CD14-positive monocyte (primary cell): Measurements from ENCODE around the gene ASB4. TPM values are rescaled to one million over a fixed set of nuclear protein-coding genes. Genes with fewer than 3 reads are reported as not detected.

Source experiments
- DNase-seq, 3 donors: peaks; one replicate each; pipeline ENCODE4 v3.0.0-alpha.2; 2011 to 2022
- H2AFZ ChIP-seq: 2 replicates; pipeline ENCODE4 v1.6.0; 2012; ENCODE audit warnings: mild to moderate bottlenecking, low read depth, low read length, inconsistent platforms; ENCODE audit not compliant: insufficient read depth, poor library complexity, severe bottlenecking
- H3K27ac ChIP-seq, 2 donors: 1 replicate in 1 of 2; 2 replicates in 1 of 2; pipeline ENCODE4 v1.5.1; 2012 to 2013; ENCODE audit warnings: low read length in 2 of 2, control low read depth in 1 of 2, inconsistent platforms in 1 of 2, low read depth in 1 of 2, mild to moderate bottlenecking in 1 of 2
- H3K27me3 ChIP-seq, 2 donors: one replicate each; pipeline versions ENCODE4 v1.6.0 to v1.6.1; 2011 to 2013; ENCODE audit warnings: low read length in 2 of 2; ENCODE audit not compliant: control insufficient read depth in 2 of 2, insufficient read depth in 2 of 2
- H3K36me3 ChIP-seq, 2 donors: replicated peaks in 1 of 2; 1 replicate in 1 of 2; 2 replicates in 1 of 2; pipeline versions ENCODE4 v1.5.1 to v1.6.1; 2012 to 2013; ENCODE audit warnings: low read length in 2 of 2, control low read depth in 1 of 2, inconsistent platforms in 1 of 2, mild to moderate bottlenecking in 1 of 2; ENCODE audit not compliant: insufficient read depth in 2 of 2, control insufficient read depth in 1 of 2
- H3K4me1 ChIP-seq, 2 donors: 1 replicate in 1 of 2; 2 replicates in 1 of 2; pipeline versions ENCODE4 v1.5.1 to v1.6.1; 2012 to 2013; ENCODE audit warnings: low read length in 2 of 2, control low read depth in 1 of 2, inconsistent platforms in 1 of 2, mild to moderate bottlenecking in 1 of 2, moderate library complexity in 1 of 2; ENCODE audit not compliant: insufficient read depth in 2 of 2, control insufficient read depth in 1 of 2
- H3K4me2 ChIP-seq: replicated peaks from 2 replicates; pipeline ENCODE3; 2012; ENCODE audit warnings: low read length, moderate library complexity, mild to moderate bottlenecking; ENCODE audit not compliant: poor library complexity, severe bottlenecking; ENCODE audit errors: extremely low read depth
- H3K4me3 ChIP-seq, 3 experiments: fragments of 200-600 bp in 1 of 3; sonication (generic) in 1 of 3; replicated peaks in 1 of 3; 1 replicate in 2 of 3; 2 replicates in 1 of 3; pipeline ENCODE4 v1.5.1; 2011 to 2013; ENCODE audit warnings: low read length in 3 of 3, mild to moderate bottlenecking in 3 of 3, control low read depth in 2 of 3, low read depth in 2 of 3, inconsistent platforms in 1 of 3, moderate library complexity in 1 of 3
- H3K79me2 ChIP-seq: 2 replicates; pipeline ENCODE4 v1.6.0; 2012; ENCODE audit warnings: mild to moderate bottlenecking, control low read depth, inconsistent platforms, low read length, moderate library complexity; ENCODE audit not compliant: insufficient read depth
- H3K9ac ChIP-seq: 2 replicates; pipeline ENCODE4 v1.6.0; 2017; ENCODE audit warnings: low read length, mild to moderate bottlenecking; ENCODE audit not compliant: insufficient read depth, poor library complexity, severe bottlenecking
- H3K9me3 ChIP-seq, 2 donors: replicated peaks in 1 of 2; 1 replicate in 1 of 2; 2 replicates in 1 of 2; pipeline versions ENCODE4 v1.5.1 to v1.6.1; 2012 to 2013; ENCODE audit warnings: low read length in 2 of 2, control low read depth in 1 of 2; ENCODE audit not compliant: control insufficient read depth in 1 of 2, insufficient read depth in 1 of 2
- H4K20me1 ChIP-seq: 2 replicates; pipeline ENCODE4 v1.6.0; 2012; ENCODE audit warnings: mild to moderate bottlenecking, low read length, control low read depth, moderate library complexity; ENCODE audit not compliant: insufficient read depth
- H3K27ac Mint-ChIP-seq, 7 donors: one replicate each; pipeline ENCODE4 v1.8.0; 2020; ENCODE audit warnings: mild to moderate bottlenecking in 7 of 7, mixed read lengths in 7 of 7, moderate library complexity in 6 of 7, inconsistent platforms in 2 of 7
- H3K27me3 Mint-ChIP-seq, 3 donors: one replicate each; pipeline ENCODE4 v1.8.0; 2021 to 2022; ENCODE audit warnings: low read depth in 3 of 3, mild to moderate bottlenecking in 3 of 3, mixed read lengths in 3 of 3, moderate library complexity in 3 of 3, inconsistent platforms in 1 of 3
- H3K36me3 Mint-ChIP-seq, 2 donors: one replicate each; pipeline ENCODE4 v1.8.0; 2020; ENCODE audit warnings: mixed read lengths in 2 of 2, inconsistent platforms in 1 of 2, mild to moderate bottlenecking in 1 of 2
- H3K4me1 Mint-ChIP-seq: one replicate; pipeline ENCODE4 v1.8.0; 2020; ENCODE audit warnings: mild to moderate bottlenecking, mixed read lengths
- H3K4me3 Mint-ChIP-seq, 2 donors: one replicate each; pipeline ENCODE4 v1.8.0; 2020; ENCODE audit warnings: mild to moderate bottlenecking in 2 of 2, mixed read lengths in 2 of 2, moderate library complexity in 1 of 2
- H3K9me3 Mint-ChIP-seq, 7 donors: one replicate each; pipeline ENCODE4 v1.8.0; 2020 to 2022; ENCODE audit warnings: mixed read lengths in 7 of 7, mild to moderate bottlenecking in 6 of 7, moderate library complexity in 6 of 7, inconsistent platforms in 2 of 7
- WGBS: methylation state at CpG from one replicate; pipeline ENCODE4 v1.1.5; 2013; ENCODE audit warnings: missing lambda C conversion rate; ENCODE audit not compliant: insufficient coverage; 5-methylcytosine and 5-hydroxymethylcytosine counted together
- intact Hi-C, 2 donors: fragments of 100-400 bp; cut with micrococcal nuclease; formaldehyde crosslinking; loops; one replicate each; pipeline versions ENCODE4 v1.15.0 to v1.15.1; 2023
- polyA plus RNA-seq, 3 donors: library from polyadenylated mRNA; depleted of rRNA in 1 of 3; unstranded in 2 of 3; stranded (reverse) in 1 of 3; fragments of 300-500 nt in 2 of 3; fragments of >200 nt in 1 of 3; fragmentation: Illumina TruSeq in 2 of 3; gene quantifications; 1 replicate in 2 of 3; 2 replicates in 1 of 3; pipeline ENCODE4 v1.2.3, GENCODE V29; 2012 to 2021
- TF ChIP-seq, protein P1 (sequence below): fragments of 200-600 bp; IDR thresholded peaks from one replicate; pipeline ENCODE4 v1.8.0; 2022; ENCODE audit warnings: antibody characterized with exemption, mild to moderate bottlenecking

ASB4 gene
- polyA plus RNA-seq, 3 donors: not detected

DNA sequence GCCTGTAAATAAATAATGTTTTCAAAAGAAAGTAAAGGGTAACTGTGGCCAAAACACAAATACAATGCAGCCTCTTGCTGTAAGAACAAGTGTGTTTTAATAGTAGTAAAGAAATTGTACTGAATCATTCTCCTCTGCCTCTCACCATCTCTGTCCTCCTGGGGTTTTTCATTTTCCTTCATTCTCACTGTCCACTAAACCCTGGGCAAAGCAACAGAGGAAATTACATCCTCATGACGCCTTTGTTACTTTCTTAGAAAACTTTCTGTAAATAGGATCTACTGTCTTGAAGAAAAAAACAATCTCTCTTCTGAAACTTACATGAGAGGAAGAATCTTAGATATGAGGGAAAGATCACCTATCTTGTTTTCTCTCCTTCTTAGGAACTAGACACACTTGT is 54.6 kb downstream of the ASB4 start:
- Mint-ChIP-seq H3K4me3 (no peak overlapping the region), H3K36me3 (no peaks in the 10 kb centered on the region), H3K9me3 (no peaks in the 10 kb centered on the region), H3K27me3 (peaks cover 0 to 3% (median 2%) of the 10 kb centered on the region in 3 donors), H3K4me1 (peaks cover 3% of the 10 kb centered on the region), H3K27ac (no peak overlapping the region)
- Histone ChIP-seq H4K20me1 (no peaks in the 10 kb centered on the region), H3K4me2 (no peak overlapping the region), H3K27ac (no peak overlapping the region), H3K79me2 (no peaks in the 10 kb centered on the region), H2AFZ (no peak overlapping the region), H3K36me3 (no peaks in the 10 kb centered on the region), H3K27me3 (no peaks in the 10 kb centered on the region), H3K4me3 (no peak overlapping the region), H3K4me1 (peaks cover under 1 to 6% of the 10 kb centered on the region in 2 donors), H3K9me3 (no peaks in the 10 kb centered on the region), H3K9ac (no peak overlapping the region)
- intact Hi-C loops: no loop called here
- WGBS: no CpG with 5 or more reads among the region's 1 CpG
- DNase-seq: no peak
- TF ChIP-seq, protein P1, sequence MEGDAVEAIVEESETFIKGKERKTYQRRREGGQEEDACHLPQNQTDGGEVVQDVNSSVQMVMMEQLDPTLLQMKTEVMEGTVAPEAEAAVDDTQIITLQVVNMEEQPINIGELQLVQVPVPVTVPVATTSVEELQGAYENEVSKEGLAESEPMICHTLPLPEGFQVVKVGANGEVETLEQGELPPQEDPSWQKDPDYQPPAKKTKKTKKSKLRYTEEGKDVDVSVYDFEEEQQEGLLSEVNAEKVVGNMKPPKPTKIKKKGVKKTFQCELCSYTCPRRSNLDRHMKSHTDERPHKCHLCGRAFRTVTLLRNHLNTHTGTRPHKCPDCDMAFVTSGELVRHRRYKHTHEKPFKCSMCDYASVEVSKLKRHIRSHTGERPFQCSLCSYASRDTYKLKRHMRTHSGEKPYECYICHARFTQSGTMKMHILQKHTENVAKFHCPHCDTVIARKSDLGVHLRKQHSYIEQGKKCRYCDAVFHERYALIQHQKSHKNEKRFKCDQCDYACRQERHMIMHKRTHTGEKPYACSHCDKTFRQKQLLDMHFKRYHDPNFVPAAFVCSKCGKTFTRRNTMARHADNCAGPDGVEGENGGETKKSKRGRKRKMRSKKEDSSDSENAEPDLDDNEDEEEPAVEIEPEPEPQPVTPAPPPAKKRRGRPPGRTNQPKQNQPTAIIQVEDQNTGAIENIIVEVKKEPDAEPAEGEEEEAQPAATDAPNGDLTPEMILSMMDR: no peak

DNA sequence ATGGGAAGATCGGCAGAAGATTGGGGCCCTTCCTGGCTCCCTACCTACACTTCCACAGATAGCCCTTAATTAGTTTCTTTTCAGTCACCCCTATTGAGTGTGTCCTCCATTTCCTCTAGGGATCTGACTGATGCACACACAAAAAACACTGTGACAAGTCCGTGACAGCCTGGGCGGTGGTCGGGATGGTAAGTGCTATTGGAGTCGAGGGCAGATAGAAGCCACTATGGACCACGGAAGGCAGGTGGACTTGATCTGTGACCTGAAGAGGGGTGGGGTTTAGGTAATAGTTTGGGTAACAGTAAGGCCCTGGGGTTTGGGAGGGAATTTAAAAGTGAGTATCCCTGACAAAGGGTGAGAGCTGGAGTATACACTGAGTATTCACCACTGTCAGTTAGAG is 57.6 kb downstream of the ASB4 start:
- H3K36me3 Mint-ChIP-seq: no peaks in the 10 kb centered on the region
- intact Hi-C loops: no loop called here

More for the DNA sequence above, 57.6 kb downstream of the ASB4 start:
- Histone ChIP-seq H3K4me3 (no peak overlapping the region), H3K27me3 (no peaks in the 10 kb centered on the region), H3K4me2 (no peak overlapping the region), H2AFZ (peak overlapping the region; percentile 53), H3K36me3 (no peaks in the 10 kb centered on the region), H3K9me3 (no peaks in the 10 kb centered on the region), H3K27ac (no peak overlapping the region), H3K4me1 (peaks cover 3 to 10% of the 10 kb centered on the region in 2 donors), H3K9ac (no peak overlapping the region), H4K20me1 (no peaks in the 10 kb centered on the region), H3K79me2 (no peaks in the 10 kb centered on the region)
- no peak for DNase-seq
- 93% methylated on average over 6 of the region's 6 CpGs for WGBS
- TF ChIP-seq, protein P1: no peak
- Mint-ChIP-seq H3K27ac (peak overlapping the region in 1 of 7 donors; percentile 3), H3K27me3 (peaks cover 0 to 3% (median 2%) of the 10 kb centered on the region in 3 donors), H3K4me1 (peaks cover 5% of the 10 kb centered on the region), H3K4me3 (no peak overlapping the region), H3K9me3 (no peaks in the 10 kb centered on the region)
